Esophagus squamous epithelium (tissue), 5 donors: ENCODE results near the gene DNAH2. TPM values are rescaled to one million over a fixed set of nuclear protein-coding genes. Genes with fewer than 3 reads are reported as not detected.
A peak's percentile ranks its signal among the peaks of the same experiment; 100 is the strongest.
"Not testable (repeated sequence)": the region's sequence is repeated elsewhere in the genome, so short reads cannot be mapped to it uniquely, and the experiment has no call there.

Experiments used
- DNase-seq: peaks from one replicate; lab custom pipeline; 2025; lab: John Stamatoyannopoulos, UW
- H3K27ac ChIP-seq, 4 donors: fragments of 200-600 bp; sonication (generic); one replicate each; pipeline ENCODE4 v1.5.1; 2016 to 2019; ENCODE audit warnings: mild to moderate bottlenecking in 1 of 4
- H3K27me3 ChIP-seq, 4 donors: fragments of 200-600 bp; sonication (generic); 1 replicate in 3 of 4; 2 replicates in 1 of 4; pipeline versions ENCODE4 v1.5.1 to v1.6.0; 2017 to 2021; ENCODE audit warnings: antibody characterized with exemption in 1 of 4
- H3K36me3 ChIP-seq, 3 donors: fragments of 200-600 bp; sonication (generic); one replicate each; pipeline ENCODE4 v1.5.1; 2016 to 2019
- H3K4me1 ChIP-seq, 3 donors: fragments of 200-600 bp; sonication (generic); one replicate each; pipeline ENCODE4 v1.5.1; 2017 to 2019
- H3K4me3 ChIP-seq, 4 donors: fragments of 200-600 bp; sonication (generic); 1 replicate in 3 of 4; 2 replicates in 1 of 4; pipeline ENCODE4 v1.5.1; 2016 to 2019; ENCODE audit warnings: mild to moderate bottlenecking in 2 of 4, moderate library complexity in 1 of 4
- H3K9me3 ChIP-seq, 3 donors: fragments of 200-600 bp; sonication (generic); one replicate each; pipeline ENCODE4 v1.5.1; 2016 to 2019
- CTCF ChIP-seq, 6 experiments: fragments of 450-650 bp in 4 of 6; fragments of 200-600 bp in 2 of 6; sonication (generic) in 2 of 6; IDR thresholded peaks; one replicate each; pipeline ENCODE4 v1.5.1; 2016 to 2019; ENCODE audit warnings: antibody characterized with exemption in 6 of 6, mild to moderate bottlenecking in 4 of 6, moderate library complexity in 4 of 6
- POLR2A ChIP-seq, 4 donors: fragments of 450-650 bp; IDR thresholded peaks; one replicate each; pipeline ENCODE4 v1.6.1; 2017; ENCODE audit warnings: antibody characterized with exemption in 4 of 4, mild to moderate bottlenecking in 4 of 4, moderate library complexity in 3 of 4
- WGBS, 2 donors: methylation state at CpG; one replicate each; pipeline ENCODE4 v1.1.5; 2018; 5-methylcytosine and 5-hydroxymethylcytosine counted together
- intact Hi-C: fragments of 100-400 bp; cut with DNase I; formaldehyde crosslinking; loops from one replicate; pipeline ENCODE4 v1.15.0; 2022
- total RNA-seq, 4 donors: library from RNA; depleted of rRNA; stranded (reverse); fragments of >200 nt; gene quantifications; one replicate each; pipeline ENCODE4 v1.1.0, GENCODE V29; 2016
- donor health status: DM: yes; HTN: yes; CAD: no.

DNAH2 gene
- total RNA-seq, 4 donors from 2014 or later = under 0.01 to 0.04 (median 0.03) TPM; not detected in 1

DNA sequence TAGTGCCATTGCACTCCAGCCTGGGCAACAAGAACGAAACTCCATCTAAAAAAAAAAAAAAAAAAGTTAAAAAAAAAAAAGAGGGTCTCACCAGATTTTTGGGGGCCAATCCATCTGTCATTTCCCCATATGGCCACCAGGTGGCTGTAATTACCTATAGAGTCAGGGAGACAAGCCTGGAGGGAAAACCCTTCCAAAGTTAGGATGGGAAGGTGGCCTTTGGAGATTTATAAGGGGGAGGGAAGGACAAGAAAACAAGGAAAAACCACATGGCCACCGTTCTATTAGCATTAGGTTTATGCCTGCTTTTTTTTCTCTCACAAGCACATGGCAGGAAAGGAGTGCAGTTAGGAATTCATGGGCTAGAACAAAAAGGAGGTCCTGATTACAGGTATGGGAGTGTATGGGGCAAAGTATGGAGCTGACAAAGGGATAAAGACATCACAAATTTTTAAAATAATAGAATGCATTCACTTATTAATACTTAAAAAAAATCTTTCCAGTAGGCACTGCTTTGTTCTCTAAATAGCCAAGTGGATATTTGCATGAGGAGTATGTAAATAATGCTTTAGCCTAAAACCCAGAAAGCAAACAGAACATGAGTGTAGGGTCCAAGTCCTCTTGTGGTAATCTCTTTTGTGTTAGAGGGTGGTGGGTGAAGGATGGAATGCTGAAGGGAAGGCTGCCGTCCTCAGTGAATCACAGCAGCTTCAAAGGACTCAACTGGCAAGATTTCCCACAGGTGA is 145.3 kb downstream of the DNAH2 start:
- WGBS, 2 donors = 11 to 31% methylated on average over 3 of the region's 3 CpGs
- no peaks in the 10 kb centered on the region for H3K27me3 ChIP-seq
- H3K4me1 ChIP-seq = peaks cover 9 to 45% (median 18%) of the 10 kb centered on the region in 3 donors
- no peak overlapping the region for H3K4me3 ChIP-seq
- no peak overlapping the region for H3K27ac ChIP-seq
- TF ChIP-seq POLR2A (IDR thresholded peaks at IDR 0.05) (no peak), CTCF (IDR thresholded peaks at IDR 0.05) (peak; percentile 71 to 89 (median 86))
- H3K36me3 ChIP-seq = peaks cover 0 to 32% (median 0%) of the 10 kb centered on the region in 3 donors
- no peak for DNase-seq
- no peaks in the 10 kb centered on the region for H3K9me3 ChIP-seq
- intact Hi-C loops = loop anchor here (5.0 kb wide), 1 partner anchor 129 kb away; no protein-coding TSS in a partner anchor

DNA sequence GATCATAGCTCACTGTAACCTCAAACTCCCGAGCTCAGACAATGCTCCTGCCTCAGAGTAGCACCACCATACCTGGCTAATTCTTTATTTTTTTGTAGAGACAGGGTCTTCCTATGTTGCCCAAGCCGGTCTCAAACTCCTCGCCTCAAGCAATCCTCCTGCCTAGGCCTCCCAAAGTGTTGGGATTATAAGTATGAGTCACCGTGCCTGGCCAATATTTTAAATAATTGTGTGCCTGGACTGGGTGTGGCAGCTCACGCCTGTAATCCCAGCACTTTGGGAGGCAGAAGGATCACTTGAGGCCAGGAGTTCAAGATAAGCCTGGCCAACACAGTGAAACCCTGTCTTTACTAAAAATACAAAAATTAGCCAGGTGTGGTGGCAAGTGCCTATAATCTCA is 146.8 kb downstream of the DNAH2 start:
- H3K4me3 ChIP-seq, H3K27me3 ChIP-seq, H3K9me3 ChIP-seq, DNase-seq: not testable (repeated sequence)
- peak overlapping the region in 1 of 4 donors; percentile 11 for H3K27ac ChIP-seq
- intact Hi-C loops = loop anchor here (5.0 kb wide), 1 partner anchor 128 kb away; no protein-coding TSS in a partner anchor
- H3K36me3 ChIP-seq = peaks cover 0 to 29% (median 0%) of the 10 kb centered on the region in 3 donors
- peaks cover 4 to 42% (median 10%) of the 10 kb centered on the region in 3 donors for H3K4me1 ChIP-seq
- 48 to 54% methylated on average over 4 to 5 of the region's 5 CpGs for WGBS, 2 donors

- no peak for DNase-seq
- TF ChIP-seq POLR2A (IDR thresholded peaks at IDR 0.05) (no peak), CTCF (IDR thresholded peaks at IDR 0.05) (no peak)
- intact Hi-C loops = loop anchor here (5.0 kb wide), 1 partner anchor 127 kb away; no protein-coding TSS in a partner anchor
- H3K4me3 ChIP-seq = no peak overlapping the region
- H3K9me3 ChIP-seq = no peaks in the 10 kb centered on the region
- peaks cover 4 to 41% (median 10%) of the 10 kb centered on the region in 3 donors for H3K4me1 ChIP-seq
- H3K27me3 ChIP-seq = no peaks in the 10 kb centered on the region
- WGBS, 2 donors = 43 to 62% methylated on average over 5 of the region's 5 CpGs
- H3K36me3 ChIP-seq = peaks cover 0 to 21% (median 0%) of the 10 kb centered on the region in 3 donors
- peak overlapping the region in 1 of 4 donors; percentile 11 for H3K27ac ChIP-seq
Observed at GRCh38 chr17:7864995-7865650, 147.6 kb downstream of the DNAH2 start.

- peak overlapping the region; percentile 54 to 63 (median 59) for H3K27ac ChIP-seq
- peaks cover 0 to 2% (median 0%) of the 10 kb centered on the region in 3 donors for H3K36me3 ChIP-seq
- no peak for DNase-seq
- TF ChIP-seq CTCF (IDR thresholded peaks at IDR 0.05) = peak in 2 of 6 experiments; percentile 28 to 41
- TF ChIP-seq POLR2A (IDR thresholded peaks at IDR 0.05) = no peak
- H3K4me1 ChIP-seq = peaks cover 4 to 37% (median 10%) of the 10 kb centered on the region in 3 donors
- H3K9me3 ChIP-seq = no peaks in the 10 kb centered on the region
- no peak overlapping the region for H3K4me3 ChIP-seq
- intact Hi-C loops = no loop called here
- 23 to 37% methylated on average over 5 of the region's 5 CpGs for WGBS, 2 donors
- no peaks in the 10 kb centered on the region for H3K27me3 ChIP-seq
Observed at GRCh38 chr17:7867881-7868329, 150.4 kb downstream of the DNAH2 start.

DNA sequence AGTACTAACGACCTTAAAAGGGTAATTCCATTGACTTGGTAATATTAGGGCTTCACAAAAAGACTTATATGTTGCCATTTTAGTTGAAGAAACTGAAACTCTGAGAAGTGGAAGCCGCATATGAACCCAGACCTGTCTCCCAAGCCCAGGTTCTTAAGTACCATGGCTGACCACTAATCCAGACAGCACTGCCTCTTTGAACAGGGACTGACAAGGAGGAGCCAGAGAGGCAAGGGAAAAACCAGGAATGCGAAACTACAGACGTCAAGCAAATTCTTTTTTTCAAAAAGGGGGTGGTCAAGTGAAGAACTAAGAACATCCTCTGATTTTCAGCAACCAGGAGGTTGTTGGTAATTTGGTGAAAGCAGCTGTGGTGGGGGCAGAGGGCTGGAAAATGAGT is 155.5 kb downstream of the DNAH2 start:
- H3K4me3 ChIP-seq = no peak overlapping the region
- peaks cover 2 to 11% (median 2%) of the 10 kb centered on the region in 3 donors for H3K4me1 ChIP-seq
- intact Hi-C loops = no loop called here
- TF ChIP-seq POLR2A (IDR thresholded peaks at IDR 0.05) (no peak), CTCF (IDR thresholded peaks at IDR 0.05) (no peak)
- H3K9me3 ChIP-seq = no peaks in the 10 kb centered on the region
- no peak for DNase-seq
- no peak overlapping the region for H3K27ac ChIP-seq
- peaks cover 0 to 17% (median 0%) of the 10 kb centered on the region in 3 donors for H3K36me3 ChIP-seq
- 58 to 60% methylated on average over 4 of the region's 4 CpGs for WGBS, 2 donors
- no peaks in the 10 kb centered on the region for H3K27me3 ChIP-seq
